Stimulated activated CD8-positive, alpha-beta memory T cell treated with anti-CD3 and anti-CD28 coated beads, Interleukin-7, amount 100 ng/mL, for 24 hours (primary cell): ENCODE measurements around the gene TSTD2.

ENCODE experiments used
- DNase-seq: peaks from one replicate; pipeline ENCODE4 v3.0.0-alpha.2; 2020; ENCODE audit warnings: low read depth

Gene TSTD2

GRCh38 chr9:97562542-97562941 lies 70.6 kb downstream of the TSTD2 start:
- DNase-seq: no peak

- no peak for DNase-seq
These were observed 71.7 kb downstream of the TSTD2 start for GRCh38 chr9:97561501-97561900.

DNA sequence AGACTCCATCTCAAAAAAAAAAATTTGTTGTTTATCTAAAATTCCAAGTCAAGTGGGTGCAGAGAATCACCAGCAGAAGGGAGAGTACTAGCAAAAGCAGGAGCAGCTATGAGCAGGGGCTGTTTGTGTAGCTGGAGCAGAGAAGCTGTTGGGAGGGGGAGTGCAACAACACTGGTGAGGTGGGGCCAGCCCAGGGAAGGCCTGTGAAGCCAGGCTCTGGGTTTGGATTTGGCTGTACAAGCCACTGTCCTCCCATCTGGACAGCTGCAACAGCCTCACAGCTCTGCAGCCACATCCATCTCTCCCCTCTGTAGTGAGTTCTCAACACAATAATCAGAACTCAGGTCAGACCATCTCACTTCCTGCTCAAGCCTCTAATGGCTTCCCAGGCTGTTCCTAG lies 72.3 kb downstream of the TSTD2 start:
- no peak for DNase-seq

GRCh38 chr9:97560154-97560553 lies 73.0 kb downstream of the TSTD2 start:
- no peak for DNase-seq

DNA sequence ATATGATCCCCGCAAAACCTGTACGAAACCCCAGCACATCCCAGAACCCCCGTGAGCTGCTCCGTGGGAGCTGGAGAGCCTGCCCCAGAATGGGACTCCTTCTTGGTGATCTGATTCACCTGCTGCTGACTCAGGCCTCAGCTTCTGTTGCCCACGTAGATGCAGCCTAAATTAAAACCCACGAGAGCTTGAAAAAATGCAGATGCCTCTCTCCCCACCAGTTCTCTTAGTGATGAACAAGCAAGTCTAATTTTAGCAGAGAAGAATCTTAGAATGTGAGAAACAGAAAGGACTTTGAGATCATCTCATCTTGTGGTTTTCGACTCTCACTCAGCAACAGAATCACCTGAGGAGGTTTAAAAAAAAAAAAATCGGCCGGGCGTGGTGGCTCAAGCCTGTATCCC lies 74.1 kb downstream of the TSTD2 start:
- no peak for DNase-seq

DNA sequence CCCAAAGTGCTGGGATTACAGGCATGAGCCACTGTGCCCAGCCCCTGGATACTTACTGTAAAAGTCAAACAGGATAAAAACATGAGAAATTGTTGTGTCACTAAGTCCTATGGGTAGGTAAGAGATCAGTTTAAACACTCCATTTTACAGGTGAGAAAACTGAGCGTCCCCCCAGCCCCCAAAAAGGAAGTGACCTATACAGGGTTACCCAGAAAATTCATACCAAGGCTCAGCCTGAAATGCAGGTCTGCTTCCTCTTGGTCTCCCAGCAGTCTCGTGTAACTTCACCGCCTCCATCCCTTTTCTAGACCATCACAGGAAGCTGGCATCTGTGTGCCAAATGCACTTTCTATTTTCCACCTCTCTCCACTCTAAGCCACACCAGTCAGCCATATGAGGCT lies 74.5 kb downstream of the TSTD2 start:
- no peak for DNase-seq

GRCh38 chr9:97557606-97558095 lies 75.5 kb downstream of the TSTD2 start:
- no peak for DNase-seq

DNA sequence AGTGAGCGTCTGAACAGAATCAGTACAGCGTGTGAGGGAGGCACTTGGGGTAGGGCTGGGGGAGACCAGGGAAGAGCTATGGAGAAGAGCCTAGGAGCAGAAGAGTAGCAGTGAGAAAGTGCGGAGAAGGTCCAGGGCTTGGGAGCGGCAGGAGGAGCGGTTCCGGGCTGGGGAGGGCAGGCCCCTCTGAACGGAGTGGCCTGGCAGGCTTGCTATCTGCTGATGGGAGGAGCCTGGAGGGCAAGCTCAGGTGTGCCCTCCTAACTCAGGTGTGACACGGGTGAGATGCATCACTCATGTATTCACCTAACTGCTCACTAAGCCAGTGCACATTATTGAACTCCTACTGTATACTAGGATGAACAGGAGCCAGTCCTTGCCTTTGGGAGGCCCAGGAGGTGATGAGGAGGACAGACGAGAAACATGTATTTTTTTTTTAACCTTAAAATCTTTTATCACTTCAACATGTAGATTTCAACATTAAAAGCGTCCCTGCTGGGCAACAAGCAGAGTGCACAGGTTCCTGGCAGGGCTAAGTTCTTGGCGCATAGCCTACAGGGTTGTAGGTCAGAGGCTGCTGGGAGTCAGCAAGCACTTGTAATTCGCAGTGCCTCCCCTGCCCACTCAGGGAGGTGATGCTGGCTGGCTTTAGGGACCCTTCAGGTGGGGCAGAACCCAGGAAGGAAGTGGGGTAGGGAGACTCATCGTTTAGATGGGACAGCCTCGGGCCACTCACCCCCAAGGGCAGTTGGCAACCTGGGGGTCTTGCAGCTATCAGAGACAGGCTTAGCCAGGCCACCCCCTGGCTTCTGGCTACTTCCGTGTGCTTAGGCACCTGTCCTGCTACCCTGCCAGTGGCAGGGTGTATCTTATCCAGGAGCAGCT lies 76.2 kb downstream of the TSTD2 start:
- no peak for DNase-seq

- no peak for DNase-seq
These were observed 77.0 kb downstream of the TSTD2 start for GRCh38 chr9:97556036-97556720.

- no peak for DNase-seq
These were observed 78.0 kb downstream of the TSTD2 start for GRCh38 chr9:97555164-97555563.

- no peak for DNase-seq
These were observed 78.5 kb downstream of the TSTD2 start for GRCh38 chr9:97554566-97555075.

GRCh38 chr9:97553841-97554240 lies 79.3 kb downstream of the TSTD2 start:
- DNase-seq: no peak

DNA sequence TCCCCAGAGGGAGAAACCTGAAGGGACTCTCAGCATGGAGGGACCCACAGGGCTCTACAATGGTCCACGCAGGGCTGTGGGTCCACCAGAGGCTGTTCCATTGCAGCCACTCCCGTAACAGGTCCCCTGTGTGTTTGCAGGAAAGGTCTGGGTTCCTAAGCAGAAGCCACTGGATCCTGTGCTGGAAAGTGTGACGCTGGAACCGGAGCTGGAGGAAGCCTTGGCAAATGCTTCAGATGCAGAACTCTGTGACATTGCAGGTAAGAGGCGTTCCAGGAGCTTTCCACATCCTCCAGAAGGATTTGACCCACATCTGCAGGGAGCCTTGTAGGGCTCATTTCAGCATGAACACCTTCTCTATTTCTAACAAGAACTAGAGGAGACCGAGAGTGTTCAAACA lies 80.0 kb downstream of the TSTD2 start:
- DNase-seq: no peak

- DNase-seq: no peak
These were observed 81.9 kb downstream of the TSTD2 start for GRCh38 chr9:97551308-97551707.

DNA sequence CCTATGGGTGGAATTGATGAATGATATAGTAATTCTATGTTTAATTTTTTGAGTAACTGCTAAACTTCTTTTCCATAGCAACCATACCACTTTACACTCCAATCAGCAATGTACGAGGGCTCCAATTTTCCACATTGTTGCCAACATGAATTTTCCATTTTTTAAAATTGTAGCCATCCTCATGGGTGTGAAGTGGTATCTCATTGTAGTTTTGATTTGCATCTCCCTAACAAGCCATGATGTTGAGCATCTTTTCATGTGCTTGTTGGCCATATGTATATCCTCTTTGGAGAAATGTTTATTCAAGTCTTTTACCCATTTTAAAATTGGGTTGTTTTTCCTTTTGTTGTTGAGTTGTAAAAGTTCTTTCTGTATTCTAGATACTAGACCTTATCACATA lies 82.8 kb downstream of the TSTD2 start:
- DNase-seq: no peak
